Measurements from ENCODE around the gene NEK9.

NEK9 gene

GRCh38 chr14:75067212-75067611 is 59.6 kb downstream of the NEK9 start:
- H3K4me1 Mint-ChIP-seq: peaks cover 24% of the 10 kb centered on the region
- H3K9me3 Mint-ChIP-seq: no peaks in the 10 kb centered on the region
- no peak for TF ChIP-seq CTCF (IDR thresholded peaks at IDR 0.05)
- H3K4me3 Mint-ChIP-seq: no peak overlapping the region
- no peak overlapping the region for H3K27ac Mint-ChIP-seq
- no peak for DNase-seq
- H3K27me3 Mint-ChIP-seq (ENCODE audit: low read depth, poor library complexity): peaks cover 5% of the 10 kb centered on the region
- no peaks in the 10 kb centered on the region for H3K36me3 Mint-ChIP-seq (ENCODE audit: low read depth)

- H3K27me3 Mint-ChIP-seq (ENCODE audit: low read depth, poor library complexity): peaks cover 2% of the 10 kb centered on the region
- TF ChIP-seq CTCF (IDR thresholded peaks at IDR 0.05): no peak
- no peak for DNase-seq
- peaks cover 24% of the 10 kb centered on the region for H3K4me1 Mint-ChIP-seq
- H3K9me3 Mint-ChIP-seq: no peaks in the 10 kb centered on the region
- H3K36me3 Mint-ChIP-seq (ENCODE audit: low read depth): peaks cover under 1% of the 10 kb centered on the region
- H3K4me3 Mint-ChIP-seq: no peak overlapping the region
- H3K27ac Mint-ChIP-seq: no peak overlapping the region
Observed at GRCh38 chr14:75066691-75067090, 60.2 kb downstream of the NEK9 start.

- Mint-ChIP-seq H3K4me3 (peak overlapping the region; percentile 98), H3K4me1 (peaks cover 16% of the 10 kb centered on the region), H3K27ac (no peak overlapping the region), H3K9me3 (peaks cover 19% of the 10 kb centered on the region), H3K36me3 (ENCODE audit: low read depth) (peaks cover 25% of the 10 kb centered on the region), H3K27me3 (ENCODE audit: low read depth, poor library complexity) (peaks cover 2% of the 10 kb centered on the region)
- TF ChIP-seq CTCF (IDR thresholded peaks at IDR 0.05): no peak
- no peak for DNase-seq
Observed at GRCh38 chr14:75064205-75064567, 62.7 kb downstream of the NEK9 start.

- peaks cover 31% of the 10 kb centered on the region for H3K36me3 Mint-ChIP-seq (ENCODE audit: low read depth)
- H3K4me1 Mint-ChIP-seq: peaks cover 16% of the 10 kb centered on the region
- no peak for TF ChIP-seq CTCF (IDR thresholded peaks at IDR 0.05)
- H3K9me3 Mint-ChIP-seq: peaks cover 24% of the 10 kb centered on the region
- H3K27ac Mint-ChIP-seq: no peak within 1 kb of the TSS
- peak within 1 kb of the TSS; percentile 98 for H3K4me3 Mint-ChIP-seq
- peak; percentile 95 for DNase-seq
- H3K27me3 Mint-ChIP-seq (ENCODE audit: low read depth, poor library complexity): peaks cover 2% of the 10 kb centered on the region
Observed at GRCh38 chr14:75063491-75064204, 63.2 kb downstream of the NEK9 start, which contains the start of gene ACYP1. Gene ACYP1 (minus strand): TSS chr14:75064024. CDS start chr14:75063553, 471 bp downstream.

- H3K4me3 Mint-ChIP-seq: peak overlapping the region; percentile 98
- no peak for DNase-seq
- H3K4me1 Mint-ChIP-seq: peaks cover 16% of the 10 kb centered on the region
- no peak for TF ChIP-seq CTCF (IDR thresholded peaks at IDR 0.05)
- H3K36me3 Mint-ChIP-seq (ENCODE audit: low read depth): peaks cover 36% of the 10 kb centered on the region
- H3K27me3 Mint-ChIP-seq (ENCODE audit: low read depth, poor library complexity): peaks cover 2% of the 10 kb centered on the region
- H3K9me3 Mint-ChIP-seq: peaks cover 28% of the 10 kb centered on the region
- no peak overlapping the region for H3K27ac Mint-ChIP-seq
Observed at GRCh38 chr14:75063013-75063412, 63.8 kb downstream of the NEK9 start.

GRCh38 chr14:75060420-75060819 is 66.4 kb downstream of the NEK9 start:
- DNase-seq: no peak
- peaks cover 16% of the 10 kb centered on the region for H3K4me1 Mint-ChIP-seq
- peaks cover 57% of the 10 kb centered on the region for H3K36me3 Mint-ChIP-seq (ENCODE audit: low read depth)
- H3K4me3 Mint-ChIP-seq: no peak overlapping the region
- H3K9me3 Mint-ChIP-seq: peaks cover 28% of the 10 kb centered on the region
- no peak for TF ChIP-seq CTCF (IDR thresholded peaks at IDR 0.05)
- peaks cover 2% of the 10 kb centered on the region for H3K27me3 Mint-ChIP-seq (ENCODE audit: low read depth, poor library complexity)
- H3K27ac Mint-ChIP-seq: no peak overlapping the region

All from nephron progenitor cell (in vitro differentiated cells).